Thyroid gland (tissue), 4 donors: ENCODE measurements around the gene DOCK6.

Experiments used
- POLR2A ChIP-seq, 2 donors: fragments of 450-650 bp; IDR thresholded peaks; one replicate each; pipeline ENCODE4 v1.6.1; 2017; ENCODE audit warnings: antibody characterized with exemption in 2 of 2, mild to moderate bottlenecking in 2 of 2, moderate library complexity in 1 of 2
- TF ChIP-seq, protein P1 (sequence below), 6 experiments: fragments of 200-600 bp in 3 of 6; fragments of 450-650 bp in 3 of 6; sonication (generic) in 3 of 6; IDR thresholded peaks; one replicate each; pipeline ENCODE4 v1.5.1; 2016 to 2019; ENCODE audit warnings: antibody characterized with exemption in 6 of 6, mild to moderate bottlenecking in 2 of 6, inconsistent platforms in 1 of 6, moderate library complexity in 1 of 6

- peak; percentile 65 to 88 for TF ChIP-seq POLR2A (IDR thresholded peaks at IDR 0.05)
- TF ChIP-seq, protein P1, sequence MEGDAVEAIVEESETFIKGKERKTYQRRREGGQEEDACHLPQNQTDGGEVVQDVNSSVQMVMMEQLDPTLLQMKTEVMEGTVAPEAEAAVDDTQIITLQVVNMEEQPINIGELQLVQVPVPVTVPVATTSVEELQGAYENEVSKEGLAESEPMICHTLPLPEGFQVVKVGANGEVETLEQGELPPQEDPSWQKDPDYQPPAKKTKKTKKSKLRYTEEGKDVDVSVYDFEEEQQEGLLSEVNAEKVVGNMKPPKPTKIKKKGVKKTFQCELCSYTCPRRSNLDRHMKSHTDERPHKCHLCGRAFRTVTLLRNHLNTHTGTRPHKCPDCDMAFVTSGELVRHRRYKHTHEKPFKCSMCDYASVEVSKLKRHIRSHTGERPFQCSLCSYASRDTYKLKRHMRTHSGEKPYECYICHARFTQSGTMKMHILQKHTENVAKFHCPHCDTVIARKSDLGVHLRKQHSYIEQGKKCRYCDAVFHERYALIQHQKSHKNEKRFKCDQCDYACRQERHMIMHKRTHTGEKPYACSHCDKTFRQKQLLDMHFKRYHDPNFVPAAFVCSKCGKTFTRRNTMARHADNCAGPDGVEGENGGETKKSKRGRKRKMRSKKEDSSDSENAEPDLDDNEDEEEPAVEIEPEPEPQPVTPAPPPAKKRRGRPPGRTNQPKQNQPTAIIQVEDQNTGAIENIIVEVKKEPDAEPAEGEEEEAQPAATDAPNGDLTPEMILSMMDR (IDR thresholded peaks at IDR 0.05): peak in 2 of 6 experiments; percentile 11 to 17
Measured at GRCh38 chr19:11197291-11198174, 64.8 kb downstream of the DOCK6 start, which contains the start of gene KANK2.
